ENCODE data around the gene EYA2.

The EYA2 gene

GRCh38 chr20:47044938-47045337 lies 150.3 kb downstream of the EYA2 start:
- no peak for DNase-seq
- Histone ChIP-seq H3K9me3 (ENCODE audit: control extremely low read depth in 1 of 5, control insufficient read depth in 4 of 5, insufficient read depth in 2 of 5, low read depth in 1 of 5, low read length in 4 of 5) (peaks cover 0 to 7% (median 0%) of the 10 kb centered on the region in 5 experiments), H3K27ac (ENCODE audit: insufficient read depth in 1 of 2, low read depth in 1 of 2, low read length in 2 of 2, poor library complexity in 1 of 2, severe bottlenecking in 2 of 2) (no peak overlapping the region), H3K36me3 (ENCODE audit: control insufficient read depth in 4 of 4, insufficient read depth in 4 of 4, low read length in 3 of 4) (no peaks in the 10 kb centered on the region), H3K4me3 (ENCODE audit: control insufficient read depth in 1 of 7, extremely low read depth in 1 of 7, insufficient read depth in 4 of 7, low read depth in 2 of 7, low read length in 6 of 7) (no peak overlapping the region), H3K4me1 (ENCODE audit: control extremely low read depth in 1 of 4, control insufficient read depth in 4 of 4, insufficient read depth in 4 of 4, low read length in 3 of 4) (no peaks in the 10 kb centered on the region), H3K27me3 (replicated peaks in 2 of 5; ENCODE audit: control insufficient read depth in 4 of 5, insufficient read depth in 5 of 5, low read length in 4 of 5) (peaks cover 0 to 10% (median 0%) of the 10 kb centered on the region in 5 experiments)
- ChIA-PET CTCF (no interaction called here), POLR2A (no interaction called here)
- WGBS (ENCODE audit: insufficient coverage), result 89% methylated on average over 1 of the region's 1 CpG

- Histone ChIP-seq H3K36me3 (ENCODE audit: control insufficient read depth in 4 of 4, insufficient read depth in 4 of 4, low read length in 3 of 4) (no peaks in the 10 kb centered on the region), H3K4me1 (ENCODE audit: control extremely low read depth in 1 of 4, control insufficient read depth in 4 of 4, insufficient read depth in 4 of 4, low read length in 3 of 4) (no peaks in the 10 kb centered on the region), H3K27ac (ENCODE audit: insufficient read depth in 1 of 2, low read depth in 1 of 2, low read length in 2 of 2, poor library complexity in 1 of 2, severe bottlenecking in 2 of 2) (no peak overlapping the region), H3K4me3 (ENCODE audit: control insufficient read depth in 1 of 7, extremely low read depth in 1 of 7, insufficient read depth in 4 of 7, low read depth in 2 of 7, low read length in 6 of 7) (no peak overlapping the region), H3K9me3 (ENCODE audit: control extremely low read depth in 1 of 5, control insufficient read depth in 4 of 5, insufficient read depth in 2 of 5, low read depth in 1 of 5, low read length in 4 of 5) (peaks cover 0 to 7% (median 0%) of the 10 kb centered on the region in 5 experiments), H3K27me3 (replicated peaks in 2 of 5; ENCODE audit: control insufficient read depth in 4 of 5, insufficient read depth in 5 of 5, low read length in 4 of 5) (peaks cover 0 to 12% (median 0%) of the 10 kb centered on the region in 5 experiments)
- ChIA-PET POLR2A (no interaction called here), CTCF (no interaction called here)
- WGBS (ENCODE audit: insufficient coverage), result 100% methylated on average over 2 of the region's 5 CpGs
- DNase-seq, result no peak
Observed at GRCh38 chr20:47048054-47048453, 153.4 kb downstream of the EYA2 start.

GRCh38 chr20:47049771-47050170 lies 155.1 kb downstream of the EYA2 start:
- Histone ChIP-seq H3K27ac (ENCODE audit: insufficient read depth in 1 of 2, low read depth in 1 of 2, low read length in 2 of 2, poor library complexity in 1 of 2, severe bottlenecking in 2 of 2) (no peak overlapping the region), H3K4me3 (ENCODE audit: control insufficient read depth in 1 of 7, extremely low read depth in 1 of 7, insufficient read depth in 4 of 7, low read depth in 2 of 7, low read length in 6 of 7) (no peak overlapping the region), H3K27me3 (replicated peaks in 2 of 5; ENCODE audit: control insufficient read depth in 4 of 5, insufficient read depth in 5 of 5, low read length in 4 of 5) (peaks cover 0 to 12% (median 0%) of the 10 kb centered on the region in 5 experiments), H3K9me3 (ENCODE audit: control extremely low read depth in 1 of 5, control insufficient read depth in 4 of 5, insufficient read depth in 2 of 5, low read depth in 1 of 5, low read length in 4 of 5) (peaks cover 0 to 6% (median 0%) of the 10 kb centered on the region in 5 experiments), H3K36me3 (ENCODE audit: control insufficient read depth in 4 of 4, insufficient read depth in 4 of 4, low read length in 3 of 4) (no peaks in the 10 kb centered on the region), H3K4me1 (ENCODE audit: control extremely low read depth in 1 of 4, control insufficient read depth in 4 of 4, insufficient read depth in 4 of 4, low read length in 3 of 4) (no peaks in the 10 kb centered on the region)
- ChIA-PET CTCF (no interaction called here), POLR2A (interaction anchor here (0.6 to 0.7 kb wide), 2 partner anchors 17 to 999 kb away, joined by 3 to 4 read pairs; no protein-coding TSS in a partner anchor)
- peak; percentile 6 to 52 (median 42) for DNase-seq
- WGBS (ENCODE audit: insufficient coverage), result 60% methylated on average over 4 of the region's 7 CpGs

- Histone ChIP-seq H3K36me3 (ENCODE audit: control insufficient read depth in 4 of 4, insufficient read depth in 4 of 4, low read length in 3 of 4) (no peaks in the 10 kb centered on the region), H3K27me3 (replicated peaks in 2 of 5; ENCODE audit: control insufficient read depth in 4 of 5, insufficient read depth in 5 of 5, low read length in 4 of 5) (peaks cover 0 to 13% (median 0%) of the 10 kb centered on the region in 5 experiments), H3K4me3 (ENCODE audit: control insufficient read depth in 1 of 7, extremely low read depth in 1 of 7, insufficient read depth in 4 of 7, low read depth in 2 of 7, low read length in 6 of 7) (no peak overlapping the region), H3K27ac (ENCODE audit: insufficient read depth in 1 of 2, low read depth in 1 of 2, low read length in 2 of 2, poor library complexity in 1 of 2, severe bottlenecking in 2 of 2) (no peak overlapping the region), H3K9me3 (ENCODE audit: control extremely low read depth in 1 of 5, control insufficient read depth in 4 of 5, insufficient read depth in 2 of 5, low read depth in 1 of 5, low read length in 4 of 5) (peaks cover 0 to 3% (median 0%) of the 10 kb centered on the region in 5 experiments), H3K4me1 (ENCODE audit: control extremely low read depth in 1 of 4, control insufficient read depth in 4 of 4, insufficient read depth in 4 of 4, low read length in 3 of 4) (no peaks in the 10 kb centered on the region)
- CTCF ChIA-PET, result no interaction called here
- POLR2A ChIA-PET, result no interaction called here
- 86% methylated on average over 13 of the region's 14 CpGs for WGBS (ENCODE audit: insufficient coverage)
- DNase-seq, result no peak
Observed at GRCh38 chr20:47050996-47051395, 156.4 kb downstream of the EYA2 start.

GRCh38 chr20:47051936-47052526 lies 157.4 kb downstream of the EYA2 start:
- no peak for DNase-seq
- no peak overlapping the region for H3K4me3 ChIP-seq (ENCODE audit: control insufficient read depth in 1 of 7, extremely low read depth in 1 of 7, insufficient read depth in 4 of 7, low read depth in 2 of 7, low read length in 6 of 7)
- H3K36me3 ChIP-seq (ENCODE audit: control insufficient read depth in 4 of 4, insufficient read depth in 4 of 4, low read length in 3 of 4), result no peaks in the 10 kb centered on the region
- ChIA-PET POLR2A (no interaction called here), CTCF (no interaction called here)
- H3K4me1 ChIP-seq (ENCODE audit: control extremely low read depth in 1 of 4, control insufficient read depth in 4 of 4, insufficient read depth in 4 of 4, low read length in 3 of 4), result no peaks in the 10 kb centered on the region
- WGBS (ENCODE audit: insufficient coverage), result 67% methylated on average over 7 of the region's 8 CpGs
- no peaks in the 10 kb centered on the region for H3K9me3 ChIP-seq (ENCODE audit: control extremely low read depth in 1 of 5, control insufficient read depth in 4 of 5, insufficient read depth in 2 of 5, low read depth in 1 of 5, low read length in 4 of 5)
- H3K27me3 ChIP-seq (replicated peaks in 2 of 5; ENCODE audit: control insufficient read depth in 4 of 5, insufficient read depth in 5 of 5, low read length in 4 of 5), result peaks cover 0 to 13% (median 1%) of the 10 kb centered on the region in 5 experiments
- no peak overlapping the region for H3K27ac ChIP-seq (ENCODE audit: insufficient read depth in 1 of 2, low read depth in 1 of 2, low read length in 2 of 2, poor library complexity in 1 of 2, severe bottlenecking in 2 of 2)

- POLR2A ChIA-PET, result no interaction called here
- no peaks in the 10 kb centered on the region for H3K9me3 ChIP-seq (ENCODE audit: control extremely low read depth in 1 of 5, control insufficient read depth in 4 of 5, insufficient read depth in 2 of 5, low read depth in 1 of 5, low read length in 4 of 5)
- H3K27ac ChIP-seq (ENCODE audit: insufficient read depth in 1 of 2, low read depth in 1 of 2, low read length in 2 of 2, poor library complexity in 1 of 2, severe bottlenecking in 2 of 2), result no peak overlapping the region
- no peaks in the 10 kb centered on the region for H3K36me3 ChIP-seq (ENCODE audit: control insufficient read depth in 4 of 4, insufficient read depth in 4 of 4, low read length in 3 of 4)
- H3K4me3 ChIP-seq (ENCODE audit: control insufficient read depth in 1 of 7, extremely low read depth in 1 of 7, insufficient read depth in 4 of 7, low read depth in 2 of 7, low read length in 6 of 7), result no peak overlapping the region
- peaks cover 0 to 12% (median 1%) of the 10 kb centered on the region in 5 experiments for H3K27me3 ChIP-seq (replicated peaks in 2 of 5; ENCODE audit: control insufficient read depth in 4 of 5, insufficient read depth in 5 of 5, low read length in 4 of 5)
- no peaks in the 10 kb centered on the region for H3K4me1 ChIP-seq (ENCODE audit: control extremely low read depth in 1 of 4, control insufficient read depth in 4 of 4, insufficient read depth in 4 of 4, low read length in 3 of 4)
- 94% methylated on average over 4 of the region's 5 CpGs for WGBS (ENCODE audit: insufficient coverage)
- CTCF ChIA-PET, result interaction anchor here (0.6 kb wide), 1 partner anchor 165 kb away, joined by 3 read pairs; no protein-coding TSS in a partner anchor
- DNase-seq, result no peak
Observed at GRCh38 chr20:47054506-47054905, 159.9 kb downstream of the EYA2 start.

- H3K27me3 ChIP-seq (replicated peaks in 2 of 5; ENCODE audit: control insufficient read depth in 4 of 5, insufficient read depth in 5 of 5, low read length in 4 of 5), result peaks cover 0 to 12% (median 1%) of the 10 kb centered on the region in 5 experiments
- H3K27ac ChIP-seq (ENCODE audit: insufficient read depth in 1 of 2, low read depth in 1 of 2, low read length in 2 of 2, poor library complexity in 1 of 2, severe bottlenecking in 2 of 2), result no peak overlapping the region
- no peaks in the 10 kb centered on the region for H3K36me3 ChIP-seq (ENCODE audit: control insufficient read depth in 4 of 4, insufficient read depth in 4 of 4, low read length in 3 of 4)
- H3K4me1 ChIP-seq (ENCODE audit: control extremely low read depth in 1 of 4, control insufficient read depth in 4 of 4, insufficient read depth in 4 of 4, low read length in 3 of 4), result no peaks in the 10 kb centered on the region
- no peak overlapping the region for H3K4me3 ChIP-seq (ENCODE audit: control insufficient read depth in 1 of 7, extremely low read depth in 1 of 7, insufficient read depth in 4 of 7, low read depth in 2 of 7, low read length in 6 of 7)
- 78% methylated on average over 6 of the region's 6 CpGs for WGBS (ENCODE audit: insufficient coverage)
- CTCF ChIA-PET, result interaction anchor here (0.6 kb wide), 1 partner anchor 164 kb away, joined by 3 read pairs; no protein-coding TSS in a partner anchor
- DNase-seq, result no peak
- POLR2A ChIA-PET, result no interaction called here
- no peaks in the 10 kb centered on the region for H3K9me3 ChIP-seq (ENCODE audit: control extremely low read depth in 1 of 5, control insufficient read depth in 4 of 5, insufficient read depth in 2 of 5, low read depth in 1 of 5, low read length in 4 of 5)
Observed at GRCh38 chr20:47054945-47055344, 160.3 kb downstream of the EYA2 start.

Measured in common myeloid progenitor, CD34-positive (primary cell).